DND-41 (cell line): Measurements from ENCODE around the gene PRR14.

Experiments
- ATAC-seq: fragments of 200-7000 bp; cut with Tn5 transposase; 3 replicates; pipeline ENCODE4 v1.9.1; 2021; ENCODE audit warnings: low read depth; ENCODE audit not compliant: insufficient read depth
- DNase-seq: peaks from one replicate; pipeline ENCODE4 v3.0.0-alpha.2; 2020
- H2AFZ ChIP-seq: 2 replicates; pipeline ENCODE4 v1.6.0; 2012; ENCODE audit warnings: low read depth, low read length
- H3K27ac ChIP-seq: 2 replicates; pipeline ENCODE4 v1.5.1; 2012; ENCODE audit warnings: low read length, inconsistent platforms
- H3K27me3 ChIP-seq: fragments of 200-600 bp; sonication (generic); 2 replicates; pipeline ENCODE4 v1.6.0; 2012; ENCODE audit warnings: low read length, mild to moderate bottlenecking, inconsistent platforms; ENCODE audit not compliant: insufficient read depth, poor library complexity
- H3K36me3 ChIP-seq: 2 replicates; pipeline ENCODE4 v1.5.1; 2012; ENCODE audit warnings: low read length, inconsistent platforms; ENCODE audit not compliant: insufficient read depth
- H3K4me1 ChIP-seq: 2 replicates; pipeline ENCODE4 v1.5.1; 2012; ENCODE audit warnings: mild to moderate bottlenecking, low read length; ENCODE audit not compliant: insufficient read depth
- H3K4me2 ChIP-seq: 2 replicates; pipeline ENCODE4 v1.6.0; 2012; ENCODE audit warnings: mild to moderate bottlenecking, moderate library complexity, low read length, inconsistent platforms; ENCODE audit not compliant: insufficient read depth
- H3K4me3 ChIP-seq, 2 experiments: fragments of 200-600 bp in 1 of 2; shearing (Covaris generic) in 1 of 2; 2 replicates each; pipeline ENCODE4 v1.5.1; 2012 to 2016; ENCODE audit warnings: inconsistent platforms in 2 of 2, low read length in 2 of 2, mild to moderate bottlenecking in 2 of 2, low read depth in 1 of 2, moderate library complexity in 1 of 2
- H3K79me2 ChIP-seq: 2 replicates; pipeline ENCODE4 v1.6.0; 2012; ENCODE audit warnings: low read length, inconsistent platforms; ENCODE audit not compliant: insufficient read depth
- H3K9ac ChIP-seq: 2 replicates; pipeline ENCODE4 v1.6.0; 2012; ENCODE audit warnings: low read depth, mild to moderate bottlenecking, inconsistent platforms, low read length, moderate library complexity
- H3K9me3 ChIP-seq: 2 replicates; pipeline ENCODE4 v1.5.1; 2012; ENCODE audit warnings: low read length, moderate library complexity, mild to moderate bottlenecking, inconsistent platforms; ENCODE audit not compliant: insufficient read depth, severe bottlenecking
- H4K20me1 ChIP-seq: 2 replicates; pipeline ENCODE4 v1.6.0; 2012; ENCODE audit warnings: low read length; ENCODE audit not compliant: insufficient read depth
- CTCF ChIP-seq: IDR thresholded peaks from 2 replicates; pipeline ENCODE4 v1.5.1; 2012; ENCODE audit warnings: borderline replicate concordance, low read length, moderate library complexity, mild to moderate bottlenecking; ENCODE audit not compliant: poor library complexity, severe bottlenecking; ENCODE audit errors: extremely low read depth
- EZH2 ChIP-seq: IDR thresholded peaks from 3 replicates; pipeline ENCODE4 v1.6.1; 2012; ENCODE audit warnings: borderline replicate concordance, low read depth, mild to moderate bottlenecking, moderate library complexity, low read length, inconsistent platforms; ENCODE audit not compliant: severe bottlenecking

The PRR14 gene

GRCh38 chr16:30698139-30698815, 47.5 kb downstream of the PRR14 start:
- H3K27me3 ChIP-seq: no peaks in the 10 kb centered on the region
- H3K79me2 ChIP-seq: peaks cover 47% of the 10 kb centered on the region
- DNase-seq: peak; percentile 99
- no peaks in the 10 kb centered on the region for H3K9me3 ChIP-seq
- H3K4me3 ChIP-seq: peak overlapping the region; percentile 84 to 88
- peaks cover 37% of the 10 kb centered on the region for H3K4me1 ChIP-seq
- H3K4me2 ChIP-seq: peak overlapping the region; percentile 63
- peak overlapping the region; percentile 100 for H3K9ac ChIP-seq
- H3K36me3 ChIP-seq: peaks cover 41% of the 10 kb centered on the region
- peaks cover 19% of the 10 kb centered on the region; the same call in 1 of the 2 replicates for H4K20me1 ChIP-seq
- peak; percentile 64 for ATAC-seq
- TF ChIP-seq CTCF (no peak), EZH2 (no peak)
- H2AFZ ChIP-seq: peak overlapping the region; percentile 84
- H3K27ac ChIP-seq: peak overlapping the region; percentile 98

- H3K36me3 ChIP-seq: peaks cover 47% of the 10 kb centered on the region
- H3K9ac ChIP-seq: peak within 1 kb of the TSS; percentile 100
- peaks cover 49% of the 10 kb centered on the region for H3K79me2 ChIP-seq
- peaks cover 32% of the 10 kb centered on the region for H3K4me1 ChIP-seq
- peak within 1 kb of the TSS; percentile 98 for H3K27ac ChIP-seq
- H3K27me3 ChIP-seq: no peaks in the 10 kb centered on the region
- peak; percentile 49 for ATAC-seq
- no peaks in the 10 kb centered on the region for H3K9me3 ChIP-seq
- peak within 1 kb of the TSS; percentile 84 for H2AFZ ChIP-seq
- peak within 1 kb of the TSS; percentile 84 to 88 for H3K4me3 ChIP-seq
- peak within 1 kb of the TSS; percentile 63 for H3K4me2 ChIP-seq
- H4K20me1 ChIP-seq: peaks cover 21% of the 10 kb centered on the region; the same call in 1 of the 2 replicates
- peak; percentile 90 for DNase-seq
- TF ChIP-seq CTCF: no peak
- TF ChIP-seq EZH2: no peak
Measured at GRCh38 chr16:30698816-30699614, 48.3 kb downstream of the PRR14 start, which contains the start of gene SRCAP. Gene SRCAP (plus strand): TSS chr16:30699171. CDS start chr16:30700825, 1,654 bp downstream.

GRCh38 chr16:30699615-30700099, 48.9 kb downstream of the PRR14 start:
- Histone ChIP-seq H3K4me1 (peaks cover 32% of the 10 kb centered on the region), H3K9me3 (no peaks in the 10 kb centered on the region), H3K79me2 (peaks cover 55% of the 10 kb centered on the region), H3K27me3 (no peaks in the 10 kb centered on the region), H3K9ac (peak overlapping the region; percentile 100), H3K4me3 (peak overlapping the region; percentile 84 to 88), H3K36me3 (peaks cover 53% of the 10 kb centered on the region), H4K20me1 (peaks cover 24% of the 10 kb centered on the region; the same call in 1 of the 2 replicates), H2AFZ (no peak overlapping the region; the same call in 1 of the 2 replicates), H3K27ac (peak overlapping the region; percentile 98), H3K4me2 (peak overlapping the region; percentile 63)
- TF ChIP-seq EZH2: no peak
- TF ChIP-seq CTCF: no peak
- no peak for DNase-seq
- no peak for ATAC-seq
